HG02610 (cell line): Measurements from ENCODE around the gene KIF26B.
"Not testable (repeated sequence)": the region's sequence is repeated elsewhere in the genome, so short reads cannot be mapped to it uniquely, and the experiment has no call there.

Source experiments
- ATAC-seq: cut with Tn5 transposase; IDR thresholded peaks from one replicate; pipeline ENCODE4 v1.9.1; 2021; ENCODE audit warnings: mild to moderate bottlenecking, moderate library complexity; ENCODE audit not compliant: unreplicated experiment

KIF26B gene

DNA sequence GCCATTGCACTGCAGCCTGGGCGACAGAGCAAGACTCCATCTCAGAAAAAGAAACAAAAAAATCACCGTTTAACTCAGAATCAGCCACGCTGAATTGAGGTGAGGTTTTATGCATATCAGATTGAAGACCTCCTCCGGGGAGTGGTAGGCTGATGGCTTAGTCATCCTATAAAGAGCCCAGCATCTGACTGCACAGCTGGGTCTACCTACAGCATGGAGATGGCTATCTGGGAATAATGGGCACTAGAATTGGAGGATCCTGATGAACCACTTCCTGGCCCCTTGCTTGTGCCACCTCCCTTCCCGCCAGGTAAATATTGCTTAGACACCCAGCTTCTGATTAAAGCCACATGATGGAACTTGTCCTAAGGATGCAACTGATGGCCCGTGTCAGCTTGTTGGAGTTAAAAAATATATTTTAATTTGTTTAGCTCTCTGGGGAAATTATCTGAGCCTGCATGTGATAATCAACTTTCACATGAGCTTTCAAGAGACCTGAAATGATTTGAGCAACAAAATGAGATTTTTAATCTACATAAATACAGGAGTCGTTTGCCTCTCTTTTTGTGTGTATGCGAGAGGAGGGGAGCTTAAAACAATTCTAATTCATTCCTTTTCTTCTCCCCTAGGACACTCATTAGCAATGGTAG is 157.2 kb downstream of the KIF26B start:
- no peak for ATAC-seq

DNA sequence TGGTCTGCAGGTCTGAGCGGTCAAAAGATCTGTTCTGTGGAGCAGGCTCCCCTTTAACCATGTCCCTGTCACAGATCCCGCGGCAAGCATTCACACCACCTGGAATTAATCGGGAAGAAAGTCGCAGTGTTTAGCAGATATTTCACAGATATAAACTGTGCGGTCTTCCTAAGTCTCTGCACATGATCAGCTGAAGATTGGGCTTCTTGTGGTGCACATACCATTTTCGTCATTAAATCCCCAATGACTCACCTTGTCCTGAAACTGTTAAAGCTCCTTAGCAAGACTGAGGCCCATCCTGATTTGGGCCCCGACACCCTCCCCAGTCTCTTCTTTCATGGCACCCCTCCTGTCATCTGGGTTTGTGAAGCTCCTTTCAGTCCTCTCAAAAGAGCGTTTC is 158.8 kb downstream of the KIF26B start:
- ATAC-seq, result no peak

DNA sequence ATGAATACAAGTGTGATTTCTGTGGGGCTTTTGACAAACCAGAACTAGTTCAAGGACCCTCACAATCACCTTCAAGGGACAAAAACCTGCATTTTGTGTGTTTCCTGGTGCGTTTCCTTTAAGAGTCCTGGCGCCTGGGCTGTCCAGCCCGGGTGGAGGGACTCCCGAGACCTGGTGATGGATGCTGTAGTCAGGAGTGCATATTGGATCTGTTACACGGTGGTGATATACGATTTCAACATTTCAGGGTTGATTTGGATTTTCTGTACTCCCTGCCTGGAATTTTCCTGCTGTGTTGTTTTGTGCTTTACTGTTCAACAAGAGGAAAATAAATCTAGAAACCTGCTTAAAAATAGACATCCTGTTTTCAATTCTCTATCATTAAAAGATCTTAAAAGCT is 162.0 kb downstream of the KIF26B start:
- no peak for ATAC-seq

- no peak for ATAC-seq
These were observed 162.4 kb downstream of the KIF26B start for GRCh38 chr1:245317217-245317616.

DNA sequence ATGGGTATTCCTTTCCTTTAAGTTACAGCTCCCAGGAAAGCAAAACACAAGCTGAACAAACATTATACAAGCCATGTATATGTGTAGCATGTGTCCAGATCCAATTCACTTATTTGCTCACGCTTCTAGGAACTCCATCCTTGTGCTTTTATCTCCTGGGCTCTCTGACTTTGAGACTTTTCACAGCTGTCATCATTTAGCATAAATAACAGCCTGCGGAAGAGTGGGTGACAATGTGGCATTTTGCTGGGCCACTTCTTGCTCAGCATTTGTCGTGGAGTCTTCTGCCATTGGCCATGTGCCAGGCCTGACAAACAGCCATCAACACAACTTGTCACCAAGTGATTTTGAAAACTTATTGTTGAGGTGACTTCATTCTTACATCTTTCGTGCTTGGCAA is 164.3 kb downstream of the KIF26B start:
- ATAC-seq, result no peak

DNA sequence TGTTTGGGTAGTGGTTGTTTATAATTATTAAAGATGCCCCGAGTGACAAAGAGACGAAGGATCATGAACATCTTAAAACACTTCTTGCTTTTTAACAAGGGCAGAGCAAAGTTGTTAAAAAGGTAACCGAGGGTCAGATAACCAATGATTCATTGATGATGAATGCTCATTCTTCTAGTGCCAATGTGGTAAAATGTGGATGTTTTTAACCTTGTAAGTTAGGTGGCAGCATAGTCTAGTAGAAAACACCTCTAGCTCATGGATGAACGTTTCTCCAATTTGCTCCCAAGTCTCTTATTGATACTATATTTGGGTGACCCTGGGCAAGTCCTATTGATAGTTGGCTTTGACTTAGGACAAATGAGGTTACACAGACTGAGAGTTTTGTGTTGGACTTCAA is 167.9 kb downstream of the KIF26B start:
- ATAC-seq, result no peak

- ATAC-seq, result not testable (repeated sequence)
These were observed 169.0 kb downstream of the KIF26B start for GRCh38 chr1:245323765-245324164.

DNA sequence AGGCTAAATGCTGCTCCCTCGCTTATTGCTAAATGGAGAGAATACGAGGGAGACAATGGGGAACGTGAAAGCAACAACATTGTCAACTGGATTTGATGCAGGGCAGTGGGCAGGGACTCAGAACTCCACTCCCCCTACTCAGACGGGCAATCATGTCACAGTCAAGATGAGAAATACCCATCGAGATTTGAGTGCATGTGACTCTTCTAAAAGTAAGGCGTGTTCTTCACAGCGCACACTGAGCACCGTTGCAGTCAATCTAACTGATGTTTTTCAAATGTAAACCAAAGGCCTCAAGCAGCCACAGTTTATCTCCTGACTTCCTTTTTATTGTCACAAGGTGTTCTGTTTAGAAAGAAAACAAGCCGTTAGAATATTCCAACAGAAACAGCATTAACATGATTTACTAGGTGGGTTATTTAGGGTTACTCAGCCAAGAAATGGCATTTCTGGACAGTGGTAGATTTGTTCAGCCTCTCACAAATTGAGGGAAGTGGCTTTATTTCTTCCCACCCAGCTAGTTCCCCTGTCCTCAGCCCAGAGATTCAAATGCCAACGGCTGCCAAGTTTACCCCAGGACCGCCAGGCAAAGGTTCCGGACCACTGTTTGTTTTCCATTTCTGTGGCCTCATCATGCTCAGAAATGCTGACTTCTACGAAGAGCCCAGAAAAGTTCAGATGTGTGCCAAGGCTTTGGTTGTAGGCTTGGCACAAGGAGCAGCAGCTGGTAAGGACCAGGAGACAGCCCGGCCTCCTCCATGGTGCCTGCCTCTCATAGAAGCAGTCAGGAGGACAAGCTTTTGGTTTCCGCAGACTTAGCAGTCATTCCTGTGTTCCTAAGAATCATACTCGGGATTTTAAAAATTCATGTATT is 171.4 kb downstream of the KIF26B start:
- no peak for ATAC-seq

DNA sequence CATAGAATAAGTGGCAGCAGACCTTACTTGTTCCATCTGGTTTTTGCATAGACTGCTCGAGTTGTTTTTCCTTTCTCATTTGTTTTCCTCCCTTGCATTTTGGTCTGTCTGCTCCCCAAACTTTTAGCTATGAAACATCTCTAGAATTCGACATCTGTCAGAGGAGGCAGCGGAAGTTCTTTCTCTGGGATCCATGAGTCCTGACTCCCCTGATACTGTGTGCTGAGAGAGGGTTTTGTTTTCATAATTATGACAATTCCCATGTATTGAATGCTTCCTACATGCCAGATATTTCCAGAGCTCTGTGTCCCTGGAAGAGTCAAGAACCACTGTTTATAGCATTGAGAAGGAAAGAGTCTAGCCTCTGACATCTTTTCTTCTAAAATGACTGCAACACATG is 172.6 kb downstream of the KIF26B start:
- ATAC-seq, result no peak

DNA sequence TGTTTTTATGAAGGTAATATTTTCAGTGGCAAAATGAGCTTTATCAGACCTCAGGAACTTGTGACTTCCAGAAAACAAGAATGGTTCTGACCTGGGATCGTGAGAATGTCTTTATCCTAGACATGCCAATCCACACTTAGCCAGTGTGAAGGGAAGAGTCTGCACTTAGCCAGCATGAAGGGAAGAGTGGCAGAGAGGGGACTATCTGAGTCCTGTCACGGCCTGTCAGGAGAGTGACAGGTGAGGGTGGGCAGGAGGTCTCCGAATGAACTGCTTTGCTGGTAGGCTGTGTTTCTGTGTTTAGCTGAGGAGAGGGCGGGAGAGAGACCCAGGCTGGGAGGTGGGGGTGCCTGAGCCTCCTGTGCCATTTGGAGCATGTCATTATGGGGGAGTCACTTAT is 173.1 kb downstream of the KIF26B start:
- ATAC-seq, result no peak

DNA sequence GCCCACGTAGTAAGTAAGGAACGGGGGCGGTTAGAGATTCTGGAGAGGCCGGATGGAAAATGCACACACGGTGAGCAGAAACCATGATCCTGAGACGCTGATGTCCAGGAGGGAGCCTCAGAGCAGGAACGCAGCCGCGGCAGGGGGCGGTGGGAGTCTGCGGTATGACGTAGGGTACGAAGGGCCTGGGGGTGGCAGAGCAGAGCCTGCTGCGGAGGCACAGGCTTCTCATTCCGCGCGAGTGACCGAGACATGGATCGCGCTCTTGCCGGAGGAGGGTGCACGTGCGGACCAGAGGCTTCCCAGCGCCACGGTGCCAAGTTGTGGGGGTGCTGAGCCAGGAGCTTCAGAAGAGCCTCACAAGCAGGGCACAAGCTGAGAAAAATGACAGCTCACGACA is 176.2 kb downstream of the KIF26B start:
- ATAC-seq, result no peak

- ATAC-seq, result no peak
These were observed 177.3 kb downstream of the KIF26B start for GRCh38 chr1:245332085-245332484.

DNA sequence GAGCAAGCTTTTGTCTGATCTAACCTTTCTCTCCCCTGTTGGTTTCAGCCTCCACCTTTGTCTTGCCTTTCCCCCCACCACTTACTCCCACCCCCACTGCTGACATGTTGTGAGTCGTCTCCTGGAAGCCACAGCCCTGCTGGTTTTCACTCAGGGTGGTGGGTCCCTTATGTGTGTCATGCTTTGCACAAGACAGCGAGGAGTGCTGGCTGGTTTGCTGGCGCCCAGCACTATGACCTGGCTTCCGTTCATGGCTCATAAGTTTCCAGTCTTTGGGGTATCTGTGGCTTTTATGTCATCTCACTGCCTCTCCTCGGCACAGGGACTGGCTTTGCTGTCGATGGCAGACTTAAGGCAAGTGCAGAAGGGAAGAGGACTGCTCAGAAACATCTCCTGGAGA is 177.7 kb downstream of the KIF26B start:
- ATAC-seq, result no peak

GRCh38 chr1:245334235-245334634 is 179.4 kb downstream of the KIF26B start:
- no peak for ATAC-seq

- ATAC-seq, result no peak
These were observed 180.2 kb downstream of the KIF26B start for GRCh38 chr1:245334827-245335490.

DNA sequence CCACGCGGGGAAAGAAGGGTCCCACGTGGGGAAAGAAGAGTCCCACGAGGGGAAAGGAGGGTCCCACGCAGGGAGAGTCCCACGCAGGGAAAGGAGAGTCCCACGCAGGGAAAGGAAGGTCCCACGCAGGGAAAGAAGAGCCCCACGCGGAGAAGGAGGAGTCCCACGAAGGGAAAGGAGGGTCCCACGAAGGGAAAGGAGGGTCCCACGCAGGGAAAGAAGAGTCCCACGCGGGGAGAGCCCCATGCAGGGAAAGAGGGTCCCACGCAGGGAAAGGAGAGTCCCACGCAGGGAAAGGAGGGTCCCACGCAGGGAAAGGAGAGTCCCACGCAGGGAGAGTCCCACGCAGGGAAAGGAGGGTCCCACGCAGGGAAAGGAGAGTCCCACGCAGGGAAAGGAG is 180.9 kb downstream of the KIF26B start:
- ATAC-seq, result not testable (repeated sequence)

GRCh38 chr1:245336149-245336983 is 181.6 kb downstream of the KIF26B start:
- ATAC-seq, result no peak

DNA sequence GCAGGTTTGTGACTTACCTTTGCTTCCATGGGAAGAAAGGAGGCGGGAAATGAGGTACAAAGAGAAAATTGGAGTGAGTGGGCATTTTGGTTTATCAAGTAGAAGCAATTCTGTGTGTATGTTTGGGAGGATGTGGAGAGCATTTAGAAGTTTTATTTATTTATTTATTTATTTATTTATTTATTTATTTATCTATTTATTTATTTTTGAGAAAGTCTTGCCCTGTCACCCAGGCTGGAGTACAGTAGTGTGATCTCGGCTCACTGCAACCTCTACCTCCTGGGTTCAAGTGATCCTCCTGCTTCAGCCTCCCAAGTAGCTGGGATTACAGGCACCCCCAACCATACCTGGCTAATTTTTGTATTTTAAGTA is 182.2 kb downstream of the KIF26B start:
- not testable (repeated sequence) for ATAC-seq

- ATAC-seq, result no peak
These were observed 183.2 kb downstream of the KIF26B start for GRCh38 chr1:245337829-245338484.

DNA sequence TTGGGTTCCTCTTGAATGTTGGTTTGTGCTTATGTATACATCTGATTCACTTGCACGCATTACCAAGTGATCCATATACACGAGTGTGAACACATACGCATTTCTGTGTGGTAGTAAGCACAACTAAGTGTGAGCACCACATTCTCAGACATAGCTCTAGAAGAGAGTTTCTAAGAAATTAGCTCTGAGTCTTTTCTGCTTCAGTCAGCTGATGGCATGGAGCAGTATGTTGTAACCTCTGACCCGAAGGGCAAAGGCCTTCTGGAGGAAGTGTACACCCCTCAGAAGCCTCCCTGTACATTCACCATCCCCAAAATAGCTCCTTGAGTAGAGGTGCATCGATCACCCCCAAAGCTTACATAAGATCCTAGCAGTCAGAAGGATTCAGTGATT is 183.7 kb downstream of the KIF26B start:
- ATAC-seq, result no peak

DNA sequence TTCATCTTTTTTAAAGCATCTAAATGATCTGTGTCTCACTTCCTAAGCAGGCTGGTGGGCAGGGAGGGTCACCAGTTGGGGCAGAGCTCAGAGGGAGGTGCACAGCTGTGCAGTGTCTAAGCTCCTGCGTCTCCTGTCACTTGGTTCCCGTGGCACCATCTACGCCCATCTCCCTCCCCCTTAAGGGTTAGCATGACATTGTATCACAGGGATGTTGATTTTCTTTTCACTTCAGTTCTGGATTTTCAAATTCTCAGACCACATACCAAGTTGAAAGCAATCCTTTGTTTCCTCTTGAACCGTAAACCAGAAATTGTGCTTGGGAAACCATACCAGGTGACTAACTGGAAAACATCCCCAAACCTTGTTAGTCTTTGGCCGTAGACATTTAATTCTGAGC is 187.0 kb downstream of the KIF26B start:
- ATAC-seq, result no peak
